Body of pancreas (tissue), 4 donors: ENCODE results near the gene OR4P4.

Experiments used
- POLR2A ChIP-seq, 3 donors: fragments of 450-650 bp; IDR thresholded peaks; one replicate each; pipeline ENCODE4 v1.6.1; 2016; ENCODE audit warnings: antibody characterized with exemption in 3 of 3, mild to moderate bottlenecking in 2 of 3
- TF ChIP-seq, protein P1 (sequence below), 7 experiments: fragments of 450-650 bp in 4 of 7; fragments of 200-600 bp in 3 of 7; sonication (generic) in 3 of 7; IDR thresholded peaks; one replicate each; pipeline ENCODE4 v1.5.1; 2016 to 2019; ENCODE audit warnings: antibody characterized with exemption in 7 of 7

DNA sequence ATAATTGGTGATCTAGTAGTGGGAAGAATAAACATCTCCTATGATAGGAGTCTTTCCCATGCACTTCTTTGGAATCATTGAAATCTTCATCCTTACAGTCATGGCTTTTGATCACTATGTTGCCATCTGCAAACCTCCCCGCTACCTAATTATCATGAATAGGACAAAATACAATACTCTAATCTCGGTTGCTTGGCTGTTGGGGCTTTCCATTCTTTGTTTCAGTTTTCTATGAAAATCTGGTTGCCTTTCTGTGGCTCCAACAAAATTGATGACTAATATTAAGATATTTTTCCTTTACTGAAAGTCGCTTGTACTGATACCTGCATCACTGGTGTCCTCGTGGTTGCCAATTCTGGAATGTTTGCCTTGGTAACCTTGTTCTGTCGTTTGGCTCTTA lies 38.9 kb downstream of the OR4P4 start:
- TF ChIP-seq, protein P1, sequence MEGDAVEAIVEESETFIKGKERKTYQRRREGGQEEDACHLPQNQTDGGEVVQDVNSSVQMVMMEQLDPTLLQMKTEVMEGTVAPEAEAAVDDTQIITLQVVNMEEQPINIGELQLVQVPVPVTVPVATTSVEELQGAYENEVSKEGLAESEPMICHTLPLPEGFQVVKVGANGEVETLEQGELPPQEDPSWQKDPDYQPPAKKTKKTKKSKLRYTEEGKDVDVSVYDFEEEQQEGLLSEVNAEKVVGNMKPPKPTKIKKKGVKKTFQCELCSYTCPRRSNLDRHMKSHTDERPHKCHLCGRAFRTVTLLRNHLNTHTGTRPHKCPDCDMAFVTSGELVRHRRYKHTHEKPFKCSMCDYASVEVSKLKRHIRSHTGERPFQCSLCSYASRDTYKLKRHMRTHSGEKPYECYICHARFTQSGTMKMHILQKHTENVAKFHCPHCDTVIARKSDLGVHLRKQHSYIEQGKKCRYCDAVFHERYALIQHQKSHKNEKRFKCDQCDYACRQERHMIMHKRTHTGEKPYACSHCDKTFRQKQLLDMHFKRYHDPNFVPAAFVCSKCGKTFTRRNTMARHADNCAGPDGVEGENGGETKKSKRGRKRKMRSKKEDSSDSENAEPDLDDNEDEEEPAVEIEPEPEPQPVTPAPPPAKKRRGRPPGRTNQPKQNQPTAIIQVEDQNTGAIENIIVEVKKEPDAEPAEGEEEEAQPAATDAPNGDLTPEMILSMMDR (IDR thresholded peaks at IDR 0.05) = no peak
- no peak for TF ChIP-seq POLR2A (IDR thresholded peaks at IDR 0.05)
